OCI-LY1 (cell line): Measurements from ENCODE around the gene WDR75.
"Not testable (repeated sequence)": the region's sequence is repeated elsewhere in the genome, so short reads cannot be mapped to it uniquely, and the experiment has no call there.

Experiments used
- EZH2 ChIP-seq: fragments of 200-600 bp; sonication (generic), shearing (Covaris generic); IDR thresholded peaks from 2 replicates; pipeline ENCODE4 v1.8.0; 2017; ENCODE audit warnings: borderline replicate concordance, mixed run types, mild to moderate bottlenecking, antibody characterized with exemption, low read length, moderate library complexity, mixed read lengths
- TF ChIP-seq, protein P1 (sequence below): fragments of 200-600 bp; sonication (generic), shearing (Covaris generic); IDR thresholded peaks from 2 replicates; pipeline ENCODE4 v1.5.1; 2017; ENCODE audit warnings: mild to moderate bottlenecking, antibody characterized with exemption, low read length, moderate library complexity, mixed read lengths

- TF ChIP-seq, protein P1, sequence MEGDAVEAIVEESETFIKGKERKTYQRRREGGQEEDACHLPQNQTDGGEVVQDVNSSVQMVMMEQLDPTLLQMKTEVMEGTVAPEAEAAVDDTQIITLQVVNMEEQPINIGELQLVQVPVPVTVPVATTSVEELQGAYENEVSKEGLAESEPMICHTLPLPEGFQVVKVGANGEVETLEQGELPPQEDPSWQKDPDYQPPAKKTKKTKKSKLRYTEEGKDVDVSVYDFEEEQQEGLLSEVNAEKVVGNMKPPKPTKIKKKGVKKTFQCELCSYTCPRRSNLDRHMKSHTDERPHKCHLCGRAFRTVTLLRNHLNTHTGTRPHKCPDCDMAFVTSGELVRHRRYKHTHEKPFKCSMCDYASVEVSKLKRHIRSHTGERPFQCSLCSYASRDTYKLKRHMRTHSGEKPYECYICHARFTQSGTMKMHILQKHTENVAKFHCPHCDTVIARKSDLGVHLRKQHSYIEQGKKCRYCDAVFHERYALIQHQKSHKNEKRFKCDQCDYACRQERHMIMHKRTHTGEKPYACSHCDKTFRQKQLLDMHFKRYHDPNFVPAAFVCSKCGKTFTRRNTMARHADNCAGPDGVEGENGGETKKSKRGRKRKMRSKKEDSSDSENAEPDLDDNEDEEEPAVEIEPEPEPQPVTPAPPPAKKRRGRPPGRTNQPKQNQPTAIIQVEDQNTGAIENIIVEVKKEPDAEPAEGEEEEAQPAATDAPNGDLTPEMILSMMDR: not testable (repeated sequence)
- TF ChIP-seq EZH2: not testable (repeated sequence)
These were observed 10.8 kb upstream of the WDR75 start for GRCh38 chr2:189430448-189430847.
